A549 (cell line): ENCODE data around the gene GDNF. TPM values are rescaled to one million over a fixed set of nuclear protein-coding genes. Genes with fewer than 3 reads are reported as not detected.

Experiments used
- ATAC-seq, 2 experiments: fragments of 200-7000 bp in 1 of 2; fragments of >200 bp in 1 of 2; cut with Nextera tagmentation in 1 of 2; cut with Tn5 transposase in 1 of 2; 3 replicates each; pipeline versions ENCODE4 v1.8.0 to v1.9.1; 2018 to 2020; ENCODE audit warnings: mild to moderate bottlenecking in 1 of 2, moderate library complexity in 1 of 2
- CTCF ChIA-PET: fragments of 300-600 bp; sonication (Branson Sonifier 250); formaldehyde crosslinking; extraction: SDS; loops from one replicate; lab custom pipeline; 2021; ENCODE audit warnings: antibody characterized with exemption, inconsistent platforms; lab: Yijun Ruan, JAX
- POLR2A ChIA-PET: fragments of 350-600 bp; formaldehyde crosslinking; extraction: SDS; loops from one replicate; lab custom pipeline; 2021; ENCODE audit warnings: antibody characterized with exemption, inconsistent platforms; lab: Yijun Ruan, JAX
- DNase-seq, 2 experiments: peaks; one replicate each; pipeline versions ENCODE4 v3.0.0 to v3.0.0-alpha.2; 2011 to 2016; ENCODE audit warnings: low read depth in 1 of 2, low spot score in 1 of 2
- FAIRE-seq: peaks from 2 replicates; lab custom pipeline; 2011; peaks lifted over from hg19 to GRCh38; lab: Jason Lieb, UNC
- H3K27ac ChIP-seq, 2 experiments: fragments of >200 bp; sonication (Bioruptor Twin); formaldehyde crosslinking; 3 replicates each; pipeline ENCODE4 v1.5.1; 2016 to 2017
- H3K4me1 ChIP-seq: fragments of >200 bp; sonication (Bioruptor Twin); formaldehyde crosslinking; 3 replicates; pipeline ENCODE4 v1.6.1; 2016
- H3K4me2 ChIP-seq: fragments of >200 bp; sonication (Bioruptor Twin); formaldehyde crosslinking; 3 replicates; pipeline ENCODE4 v1.6.1; 2016
- H3K4me3 ChIP-seq: fragments of >200 bp; sonication (Bioruptor Twin); formaldehyde crosslinking; 3 replicates; pipeline ENCODE4 v1.5.1; 2016
- H3K9me3 ChIP-seq: fragments of >200 bp; sonication (Bioruptor Twin); formaldehyde crosslinking; 3 replicates; pipeline ENCODE4 v1.6.1; 2016
- BHLHE40 ChIP-seq: IDR thresholded peaks from 2 replicates; pipeline ENCODE4 v1.6.1; 2012; ENCODE audit warnings: low read depth, low read length, inconsistent platforms
- CEBPB ChIP-seq, 2 experiments: fragments of >200 bp in 1 of 2; sonication (Bioruptor Twin) in 1 of 2; formaldehyde crosslinking in 1 of 2; IDR thresholded peaks; 2 replicates each; pipeline ENCODE4 v1.6.1; 2012 to 2016
- EHF ChIP-seq: fragments of 250-450 bp; sonication (Bioruptor Pico); IDR thresholded peaks from 2 replicates; pipeline ENCODE4 v1.5.0; 2020; ENCODE audit warnings: mild to moderate bottlenecking
- EP300 ChIP-seq, 2 experiments: fragments of >200 bp; sonication (Bioruptor Twin); formaldehyde crosslinking; IDR thresholded peaks; 2 replicates in 1 of 2; 3 replicates in 1 of 2; pipeline ENCODE4 v1.6.1; 2016 to 2017
- FOSB ChIP-seq: fragments of 250-450 bp; sonication (Bioruptor Pico); IDR thresholded peaks from 2 replicates; pipeline ENCODE4 v1.5.0; 2020; ENCODE audit warnings: mild to moderate bottlenecking, moderate library complexity
- FOSL2 ChIP-seq, 2 experiments: fragments of 450-650 bp in 1 of 2; fragments of >200 bp in 1 of 2; sonication (Bioruptor Twin) in 1 of 2; formaldehyde crosslinking; IDR thresholded peaks; 2 replicates each; pipeline versions ENCODE4 v1.5.0 to v1.6.1; 2016 to 2020; ENCODE audit warnings: mild to moderate bottlenecking in 1 of 2, moderate library complexity in 1 of 2
- GATA3 ChIP-seq: IDR thresholded peaks from 2 replicates; pipeline ENCODE4 v1.6.1; 2012; ENCODE audit warnings: borderline replicate concordance
- HOXB13 ChIP-seq: fragments of 250-450 bp; sonication (Bioruptor Pico); IDR thresholded peaks from 2 replicates; pipeline ENCODE4 v1.5.0; 2020; ENCODE audit warnings: low read depth, mild to moderate bottlenecking, moderate library complexity
- HOXB5 ChIP-seq: fragments of 250-450 bp; sonication (Bioruptor Pico); IDR thresholded peaks from 2 replicates; pipeline ENCODE4 v1.5.0; 2020; ENCODE audit warnings: mild to moderate bottlenecking, moderate library complexity
- JUN ChIP-seq, 2 experiments: fragments of >200 bp; sonication (Bioruptor Twin); formaldehyde crosslinking; IDR thresholded peaks; 2 replicates in 1 of 2; 3 replicates in 1 of 2; pipeline ENCODE4 v1.6.1; 2016 to 2017
- MAFK ChIP-seq: fragments of 450-650 bp; IDR thresholded peaks from 2 replicates; pipeline ENCODE4 v1.6.1; 2014; ENCODE audit not compliant: partially characterized antibody
- MAZ ChIP-seq: fragments of 150-350 bp; IDR thresholded peaks from 2 replicates; pipeline ENCODE4 v1.6.1; 2014; ENCODE audit warnings: antibody characterized with exemption, low read depth, low read length, borderline replicate concordance
- MYC ChIP-seq: IDR thresholded peaks from 2 replicates; pipeline ENCODE4 v1.6.1; 2012; ENCODE audit warnings: mild to moderate bottlenecking, inconsistent platforms, low read length, improper control_type of control experiment, borderline replicate concordance
- NFE2L2 ChIP-seq: fragments of 150-350 bp; conservative IDR thresholded peaks from 2 replicates; pipeline ENCODE4 v1.6.1; 2014; ENCODE audit warnings: low read length
- NPAS2 ChIP-seq: fragments of 250-450 bp; sonication (Bioruptor Pico); IDR thresholded peaks from 2 replicates; pipeline ENCODE4 v1.8.0; 2022; ENCODE audit warnings: mild to moderate bottlenecking, moderate library complexity, borderline replicate concordance
- PHF8 ChIP-seq: fragments of 200-600 bp; sonication (generic); IDR thresholded peaks from 2 replicates; pipeline ENCODE4 v1.6.1; 2016; ENCODE audit warnings: low read depth, mild to moderate bottlenecking, antibody characterized with exemption, moderate library complexity, borderline replicate concordance
- SREBF2 ChIP-seq: fragments of 450-650 bp; IDR thresholded peaks from 2 replicates; pipeline ENCODE4 v1.6.1; 2014; ENCODE audit warnings: mild to moderate bottlenecking, moderate library complexity
- TP53 ChIP-seq: fragments of 250-450 bp; sonication (Bioruptor Pico); IDR thresholded peaks from 2 replicates; pipeline ENCODE4 v1.5.0; 2021; ENCODE audit warnings: mild to moderate bottlenecking, moderate library complexity
- ZFP36 ChIP-seq: fragments of 450-650 bp; IDR thresholded peaks from 2 replicates; pipeline ENCODE4 v1.6.1; 2014; ENCODE audit warnings: borderline replicate concordance; ENCODE audit not compliant: partially characterized antibody
- ZNF302 ChIP-seq: fragments of 250-450 bp; sonication (Bioruptor Pico); IDR thresholded peaks from 2 replicates; pipeline ENCODE4 v1.9.0; 2021; ENCODE audit warnings: inconsistent platforms, mild to moderate bottlenecking, moderate library complexity
- WGBS: methylation state at CpG from one replicate; pipeline ENCODE4 v1.1.6; 2017; ENCODE audit errors: missing lambda C conversion rate; 5-methylcytosine and 5-hydroxymethylcytosine counted together
- polyA plus RNA-seq, 4 experiments: library from polyadenylated mRNA; depleted of rRNA in 3 of 4; stranded (reverse); fragments of >200 nt; fragmentation: RNase III in 1 of 4; extraction: RNeasy Plus Mini Kit Qiagen cat#74134 plus additional on column Dnase treatment in 1 of 4; gene quantifications; 2 replicates in 3 of 4; 3 replicates in 1 of 4; pipeline ENCODE4 v1.2.3, GENCODE V29; 2011 to 2017
- TF ChIP-seq, protein P1 (sequence below): fragments of 150-350 bp; IDR thresholded peaks from 2 replicates; pipeline ENCODE4 v1.6.1; 2014; ENCODE audit warnings: low read depth, mild to moderate bottlenecking, low read length
- TF ChIP-seq, protein P2 (sequence below): IDR thresholded peaks from 2 replicates; pipeline ENCODE4 v1.6.1; 2012
- TF ChIP-seq, protein P3 (sequence below): fragments of >200 bp; sonication (Bioruptor Twin); formaldehyde crosslinking; IDR thresholded peaks from 3 replicates; pipeline ENCODE4 v1.5.1; 2016

Gene GDNF
- polyA plus RNA-seq, 2 of the 4 experiments (the other 2 are of a cell fraction), result 0.01 TPM; not detected in 1

DNA sequence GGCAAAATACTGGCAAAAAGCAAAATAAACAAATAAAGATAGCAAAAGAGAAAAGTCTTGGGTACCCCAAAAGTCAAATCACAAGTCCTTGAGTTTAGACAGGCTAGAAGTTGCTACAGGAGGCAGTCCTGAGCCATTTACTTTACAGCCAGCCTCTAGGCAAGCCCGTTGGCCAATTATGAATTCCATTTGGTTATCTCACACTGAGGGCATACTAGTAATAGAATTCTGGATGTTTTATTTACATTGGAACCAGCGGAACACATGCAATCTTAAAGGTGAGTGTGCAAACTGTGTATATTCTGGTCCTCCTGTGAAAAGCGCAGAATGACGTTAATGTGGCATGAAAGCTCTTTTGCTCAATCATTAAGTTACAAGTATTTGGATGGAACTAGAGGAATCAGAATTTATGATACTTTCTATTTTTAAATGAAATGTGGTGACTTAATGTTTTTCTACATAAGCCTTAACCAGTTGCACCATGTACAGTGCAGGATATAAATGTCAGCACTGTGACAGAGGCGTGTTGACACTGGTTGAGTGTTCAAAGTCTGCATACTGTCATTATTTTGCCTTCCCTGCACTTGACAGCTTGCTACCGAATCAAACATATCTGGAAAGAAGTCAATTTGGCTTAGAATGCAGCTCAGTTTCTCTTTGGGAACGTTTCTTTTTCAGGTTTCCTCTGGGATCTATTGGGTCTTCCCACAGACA lies 7.9 kb downstream of the GDNF start:
- ChIA-PET POLR2A (no interaction called here), CTCF (interaction anchor here (1.7 to 3.6 kb wide), 3 partner anchors 9 to 361 kb away, joined by 3 to 18 read pairs (median 5); no protein-coding TSS in a partner anchor)
- Histone ChIP-seq H3K27ac (no peak overlapping the region), H3K4me2 (no peak overlapping the region), H3K4me1 (no peaks in the 10 kb centered on the region), H3K4me3 (no peak overlapping the region), H3K9me3 (no peaks in the 10 kb centered on the region; the same call in 2 of the 3 replicates)
- 32% methylated on average over 7 of the region's 7 CpGs for WGBS
- no peak for FAIRE-seq
- TF ChIP-seq, protein P1, sequence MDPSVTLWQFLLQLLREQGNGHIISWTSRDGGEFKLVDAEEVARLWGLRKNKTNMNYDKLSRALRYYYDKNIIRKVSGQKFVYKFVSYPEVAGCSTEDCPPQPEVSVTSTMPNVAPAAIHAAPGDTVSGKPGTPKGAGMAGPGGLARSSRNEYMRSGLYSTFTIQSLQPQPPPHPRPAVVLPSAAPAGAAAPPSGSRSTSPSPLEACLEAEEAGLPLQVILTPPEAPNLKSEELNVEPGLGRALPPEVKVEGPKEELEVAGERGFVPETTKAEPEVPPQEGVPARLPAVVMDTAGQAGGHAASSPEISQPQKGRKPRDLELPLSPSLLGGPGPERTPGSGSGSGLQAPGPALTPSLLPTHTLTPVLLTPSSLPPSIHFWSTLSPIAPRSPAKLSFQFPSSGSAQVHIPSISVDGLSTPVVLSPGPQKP, result no peak
- TF ChIP-seq PHF8 (no peak), ZNF302 (CRISPR knock-in tag) (no peak), EP300 (IDR thresholded peaks at IDR 0.05) (no peak), MAZ (no peak), NFE2L2 (no peak), EHF (no peak), FOSB (CRISPR knock-in tag) (no peak), GATA3 (no peak), JUN (IDR thresholded peaks at IDR 0.05) (no peak), CEBPB (IDR thresholded peaks at IDR 0.05) (no peak), MAFK (no peak), BHLHE40 (no peak), MYC (no peak), NPAS2 (CRISPR knock-in tag) (no peak)
- TF ChIP-seq, protein P2, sequence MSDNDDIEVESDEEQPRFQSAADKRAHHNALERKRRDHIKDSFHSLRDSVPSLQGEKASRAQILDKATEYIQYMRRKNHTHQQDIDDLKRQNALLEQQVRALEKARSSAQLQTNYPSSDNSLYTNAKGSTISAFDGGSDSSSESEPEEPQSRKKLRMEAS, result no peak
- ATAC-seq, result no peak
- DNase-seq, result no peak

DNA sequence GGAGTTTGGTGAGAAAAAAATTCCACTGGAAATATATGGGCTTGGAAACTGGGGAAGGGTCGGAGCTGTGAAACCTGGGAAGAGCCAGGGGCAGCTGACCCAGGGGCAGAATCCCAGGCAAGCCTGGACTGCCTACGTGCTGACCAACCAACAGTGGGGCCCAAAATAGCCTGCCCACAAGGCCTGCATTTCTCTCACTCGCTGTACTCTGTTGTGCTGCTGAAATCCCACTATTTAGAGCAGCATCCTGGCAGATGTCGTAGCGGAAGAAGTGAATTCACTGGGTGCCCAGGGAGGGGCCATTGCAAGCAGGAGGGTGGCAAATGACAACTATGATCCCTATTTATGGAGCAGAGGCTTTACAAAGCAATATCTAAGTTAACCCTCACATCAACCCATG lies 9.5 kb downstream of the GDNF start:
- FAIRE-seq, result no peak
- CTCF ChIA-PET, result interaction anchor here (1.4 to 3.6 kb wide), 4 partner anchors 10 to 417 kb away, joined by 4 to 18 read pairs (median 5); no protein-coding TSS in a partner anchor

More for the DNA sequence above, 9.5 kb downstream of the GDNF start:
- no peak overlapping the region for H3K4me3 ChIP-seq
- TF ChIP-seq, protein P3, sequence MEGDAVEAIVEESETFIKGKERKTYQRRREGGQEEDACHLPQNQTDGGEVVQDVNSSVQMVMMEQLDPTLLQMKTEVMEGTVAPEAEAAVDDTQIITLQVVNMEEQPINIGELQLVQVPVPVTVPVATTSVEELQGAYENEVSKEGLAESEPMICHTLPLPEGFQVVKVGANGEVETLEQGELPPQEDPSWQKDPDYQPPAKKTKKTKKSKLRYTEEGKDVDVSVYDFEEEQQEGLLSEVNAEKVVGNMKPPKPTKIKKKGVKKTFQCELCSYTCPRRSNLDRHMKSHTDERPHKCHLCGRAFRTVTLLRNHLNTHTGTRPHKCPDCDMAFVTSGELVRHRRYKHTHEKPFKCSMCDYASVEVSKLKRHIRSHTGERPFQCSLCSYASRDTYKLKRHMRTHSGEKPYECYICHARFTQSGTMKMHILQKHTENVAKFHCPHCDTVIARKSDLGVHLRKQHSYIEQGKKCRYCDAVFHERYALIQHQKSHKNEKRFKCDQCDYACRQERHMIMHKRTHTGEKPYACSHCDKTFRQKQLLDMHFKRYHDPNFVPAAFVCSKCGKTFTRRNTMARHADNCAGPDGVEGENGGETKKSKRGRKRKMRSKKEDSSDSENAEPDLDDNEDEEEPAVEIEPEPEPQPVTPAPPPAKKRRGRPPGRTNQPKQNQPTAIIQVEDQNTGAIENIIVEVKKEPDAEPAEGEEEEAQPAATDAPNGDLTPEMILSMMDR, result no peak
- TF ChIP-seq TP53, result no peak
- no peak for TF ChIP-seq HOXB5
- TF ChIP-seq ZFP36, result no peak
- TF ChIP-seq HOXB13 (CRISPR knock-in tag), result no peak
- no peak for TF ChIP-seq SREBF2
- TF ChIP-seq FOSB (CRISPR knock-in tag), result no peak
- TF ChIP-seq PHF8, result no peak
- TF ChIP-seq FOSL2 (IDR thresholded peaks at IDR 0.05), result no peak
- TF ChIP-seq FOSL2 (CRISPR knock-in tag; IDR thresholded peaks at IDR 0.05), result no peak
- DNase-seq (no peak), ATAC-seq (no peak)
- whole genome bisulfite sequencing, result 44% methylated on average over 5 of the region's 5 CpGs
- POLR2A ChIA-PET, result no interaction called here
- H3K27ac ChIP-seq, result no peak overlapping the region
- H3K4me2 ChIP-seq, result no peak overlapping the region
- H3K4me1 ChIP-seq, result no peaks in the 10 kb centered on the region
- no peaks in the 10 kb centered on the region for H3K9me3 ChIP-seq
